HG03520 (cell line): Measurements from ENCODE around the gene CPAMD8.
"Not testable (repeated sequence)": the region's sequence is repeated elsewhere in the genome, so short reads cannot be mapped to it uniquely, and the experiment has no call there.

Source experiments
- ATAC-seq: cut with Tn5 transposase; IDR thresholded peaks from one replicate; pipeline ENCODE4 v1.9.1; 2021; ENCODE audit warnings: mild to moderate bottlenecking, moderate library complexity; ENCODE audit not compliant: unreplicated experiment

CPAMD8 gene

DNA sequence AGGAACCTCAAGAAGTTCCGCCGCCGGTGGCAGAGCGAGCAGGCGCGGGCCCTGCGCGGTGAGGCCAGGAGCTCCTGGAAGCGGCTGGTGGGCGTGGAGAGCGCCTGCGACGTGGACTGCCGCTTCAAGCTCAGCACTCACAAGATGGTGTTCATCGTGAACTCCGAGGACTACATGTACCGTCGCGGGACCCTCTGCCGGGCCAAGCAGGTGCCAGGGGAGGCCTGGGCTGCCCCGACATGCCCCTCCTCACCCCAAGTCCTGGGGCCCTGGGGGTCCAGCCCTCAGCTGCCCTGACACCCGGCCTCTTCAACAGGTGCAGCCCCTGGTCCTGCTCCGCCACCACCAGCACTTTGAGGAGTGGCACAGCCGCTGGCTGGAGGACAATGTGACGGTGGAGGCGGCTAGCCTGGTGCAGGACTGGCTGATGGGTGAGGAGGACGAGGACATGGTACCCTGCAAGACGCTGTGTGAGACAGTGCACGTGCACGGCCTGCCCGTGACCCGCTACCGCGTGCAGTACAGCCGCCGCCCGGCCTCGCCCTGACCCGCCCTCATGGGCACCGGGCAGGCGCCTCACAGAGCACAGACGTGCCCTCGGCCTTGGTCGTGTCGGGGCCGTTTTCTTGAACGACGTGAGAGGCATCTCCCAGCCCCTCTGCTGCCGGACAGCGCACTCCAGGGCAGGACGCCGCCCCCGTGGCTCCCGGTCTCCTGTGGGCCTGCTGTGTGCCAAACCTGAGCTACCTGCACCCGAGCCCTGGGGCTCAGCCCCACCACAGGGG lies 148.2 kb downstream of the CPAMD8 start:
- ATAC-seq, result no peak

DNA sequence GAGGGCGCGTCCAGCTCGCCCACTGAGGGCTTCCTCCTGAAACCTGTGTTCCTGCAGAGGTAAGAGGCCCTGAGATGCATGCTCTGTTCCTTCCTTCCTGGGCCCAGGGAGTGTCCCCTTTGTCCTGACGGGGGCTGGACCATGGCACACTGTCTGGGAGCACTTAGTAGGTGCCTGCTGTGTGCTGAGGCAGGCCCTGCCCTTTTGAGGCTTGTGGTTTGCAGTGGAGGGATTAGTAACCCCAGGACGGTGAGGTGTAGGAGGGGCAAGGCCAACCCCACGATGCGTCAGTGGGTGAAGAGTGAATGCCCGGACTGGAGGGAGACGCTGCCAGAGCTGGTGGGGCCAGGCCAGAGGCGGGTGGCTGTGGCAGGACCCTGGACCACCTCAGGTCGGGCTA lies 149.0 kb downstream of the CPAMD8 start:
- no peak for ATAC-seq

DNA sequence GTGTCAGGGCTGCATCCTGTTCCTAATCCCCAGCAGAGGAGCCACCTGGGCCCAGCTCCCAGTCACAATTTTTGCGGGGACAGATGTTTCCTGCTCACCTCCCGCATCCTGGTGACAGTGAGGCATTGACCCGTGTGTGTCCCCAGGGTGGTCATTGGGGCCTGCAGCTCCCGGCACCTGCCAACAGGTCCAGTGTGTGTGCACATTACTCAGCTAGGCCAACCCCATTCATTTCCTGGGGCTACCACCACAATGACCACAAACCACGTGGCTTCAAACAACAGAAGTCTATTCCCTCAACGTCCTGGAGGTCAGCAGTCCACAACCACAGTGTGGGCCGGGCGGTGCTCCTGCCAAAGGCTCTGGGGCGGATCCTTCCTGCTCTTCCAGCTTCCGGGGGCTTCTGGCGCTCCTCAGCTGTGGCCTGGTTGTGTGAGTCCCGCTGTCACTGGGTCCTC lies 149.7 kb downstream of the CPAMD8 start:
- ATAC-seq, result no peak

DNA sequence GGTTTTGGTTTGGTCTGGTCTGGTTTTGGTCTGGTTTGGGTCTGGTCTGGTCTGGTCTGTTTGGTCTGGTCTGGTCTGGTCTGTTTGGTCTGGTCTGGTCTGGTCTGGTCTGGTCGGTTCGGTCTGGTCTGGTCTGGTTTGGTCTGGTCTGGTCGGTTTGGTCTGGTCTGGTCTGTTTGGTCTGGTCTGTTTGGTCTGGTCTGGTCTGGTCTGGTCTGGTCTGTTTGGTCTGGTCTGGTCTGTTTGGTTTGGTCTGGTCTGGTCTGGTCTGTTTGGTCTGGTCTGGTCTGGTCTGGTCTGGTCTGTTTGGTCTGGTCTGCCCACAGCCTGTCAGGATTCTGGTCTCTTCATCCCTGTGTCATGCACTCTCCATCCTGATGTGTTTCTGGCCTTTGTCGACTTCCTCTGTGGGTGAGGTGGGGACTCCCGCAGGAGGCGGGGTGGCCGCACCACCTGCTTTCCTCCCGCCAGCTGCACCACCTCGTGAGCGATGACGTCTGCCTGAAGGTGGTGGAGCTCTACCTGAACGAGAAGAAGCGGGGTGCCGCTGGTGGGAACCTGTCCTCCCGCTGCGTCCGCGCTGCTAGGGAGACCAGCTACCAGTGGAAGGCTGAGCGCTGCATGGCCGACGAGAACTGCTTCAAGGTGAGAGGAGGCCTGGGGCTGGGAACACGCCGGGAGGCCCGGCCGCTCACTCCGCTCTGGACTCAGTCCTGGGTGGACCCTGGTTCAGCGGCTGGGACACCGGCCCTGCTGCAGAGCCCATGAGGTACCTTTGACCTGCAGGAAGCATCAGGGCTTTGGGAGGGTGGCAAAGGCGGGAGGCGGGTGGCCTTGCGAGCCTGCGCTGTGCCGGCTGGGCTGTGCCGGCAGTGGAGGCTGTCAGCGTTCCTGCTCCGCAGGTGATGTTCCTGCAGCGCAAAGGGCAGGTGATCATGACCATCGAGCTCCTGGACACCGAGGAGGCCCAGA lies 150.7 kb downstream of the CPAMD8 start:
- ATAC-seq, result no peak

DNA sequence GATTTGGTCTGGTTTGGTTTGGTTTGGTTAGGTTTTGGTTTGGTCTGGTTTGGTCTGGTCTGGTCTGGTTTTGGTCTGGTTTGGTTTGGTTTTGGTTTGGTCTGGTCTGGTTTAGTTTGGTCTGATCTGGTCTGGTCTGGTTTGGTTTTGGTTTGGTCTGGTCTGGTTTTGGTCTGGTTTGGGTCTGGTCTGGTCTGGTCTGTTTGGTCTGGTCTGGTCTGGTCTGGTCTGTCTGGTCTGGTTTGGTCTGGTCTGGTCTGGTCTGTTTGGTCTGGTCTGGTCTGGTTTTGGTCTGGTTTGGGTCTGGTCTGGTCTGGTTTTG lies 151.7 kb downstream of the CPAMD8 start:
- ATAC-seq, result not testable (repeated sequence)

- ATAC-seq, result no peak
Measured at GRCh38 chr19:16874250-16874977, 152.2 kb downstream of the CPAMD8 start.

DNA sequence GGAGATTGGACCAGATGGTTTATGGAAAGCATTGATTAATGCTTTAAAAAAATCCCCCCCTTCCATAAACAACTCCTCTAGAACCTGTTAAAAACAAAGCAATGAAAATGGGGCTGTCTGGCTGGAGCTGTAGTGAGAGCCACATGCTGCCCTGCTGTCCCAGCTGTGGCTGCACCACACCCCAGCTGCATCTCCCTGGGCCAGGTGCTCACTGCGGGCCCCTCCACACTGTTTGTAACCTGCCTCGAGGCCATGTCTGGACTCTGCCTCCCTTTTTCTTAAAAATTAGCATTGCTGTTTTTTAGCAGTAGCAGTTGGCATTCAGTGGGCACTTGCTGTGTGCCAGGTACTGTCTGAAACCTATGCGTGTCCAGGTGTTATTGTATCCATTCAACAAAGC lies 153.0 kb downstream of the CPAMD8 start:
- no peak for ATAC-seq

GRCh38 chr19:16872728-16873127 lies 153.9 kb downstream of the CPAMD8 start:
- ATAC-seq, result no peak

- ATAC-seq, result no peak
Measured at GRCh38 chr19:16871871-16872270, 154.7 kb downstream of the CPAMD8 start.

GRCh38 chr19:16869331-16869972 lies 157.2 kb downstream of the CPAMD8 start:
- no peak for ATAC-seq

- no peak for ATAC-seq
Measured at GRCh38 chr19:16868423-16869130, 158.0 kb downstream of the CPAMD8 start.

DNA sequence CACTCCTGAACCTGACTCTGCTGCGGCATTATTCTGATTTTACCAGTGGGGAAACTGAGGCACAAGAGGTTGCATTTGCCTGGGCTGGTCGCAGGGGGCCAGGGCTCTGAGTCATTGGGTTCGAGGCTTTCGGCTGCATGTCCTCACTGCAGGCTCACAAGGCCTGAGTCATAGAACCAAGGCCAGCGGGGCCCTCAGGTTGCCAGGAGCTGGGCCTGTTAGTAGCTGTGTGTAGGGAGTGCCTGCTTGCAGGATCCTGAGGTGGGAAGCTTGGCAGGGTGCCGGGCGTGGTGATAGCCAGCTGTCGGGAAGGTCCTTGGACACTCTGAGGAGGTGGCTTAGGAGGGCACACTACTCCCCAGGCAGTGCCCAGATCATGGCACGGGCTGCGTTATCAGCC lies 159.4 kb downstream of the CPAMD8 start:
- ATAC-seq, result no peak

GRCh38 chr19:16862826-16863415 lies 163.7 kb downstream of the CPAMD8 start:
- no peak for ATAC-seq

DNA sequence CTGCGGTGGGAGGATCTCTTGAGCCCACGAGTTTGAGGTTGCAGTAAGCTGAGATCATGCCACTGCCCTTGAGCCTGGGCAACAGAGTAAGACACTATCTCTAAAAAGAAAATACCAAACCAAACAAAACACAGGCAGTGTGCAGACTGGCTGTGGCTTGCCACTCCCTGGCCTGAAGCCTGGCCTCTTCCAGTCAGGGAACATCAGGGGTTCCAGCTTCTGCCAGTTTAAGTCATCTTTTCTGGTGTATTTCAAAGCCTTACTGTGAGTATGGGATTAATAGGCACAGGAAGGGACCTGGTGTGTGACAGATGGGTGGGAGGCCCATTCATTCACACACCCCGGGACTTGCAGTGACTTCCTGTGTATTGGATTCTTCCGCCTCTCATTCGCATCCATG lies 164.8 kb downstream of the CPAMD8 start:
- no peak for ATAC-seq

DNA sequence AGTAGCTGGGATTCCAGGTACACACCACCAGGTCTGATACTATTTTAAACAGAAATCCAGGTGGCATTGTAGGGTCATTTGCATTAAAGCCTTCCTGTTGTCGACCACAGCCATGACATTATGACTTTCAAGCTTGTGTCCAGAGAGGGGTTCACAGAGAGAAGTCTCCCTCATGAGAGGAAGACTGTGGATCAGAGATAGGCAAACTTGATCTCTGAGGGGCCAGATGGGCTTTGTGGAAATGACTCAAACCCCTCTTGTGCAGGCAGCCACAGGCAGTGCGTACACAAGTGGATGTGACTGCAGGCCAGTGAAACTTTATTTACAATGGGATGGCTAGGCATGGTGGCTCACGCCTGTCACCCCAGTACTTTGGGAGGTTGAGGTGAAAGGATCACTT lies 165.6 kb downstream of the CPAMD8 start:
- ATAC-seq, result no peak

GRCh38 chr19:16860118-16860517 lies 166.5 kb downstream of the CPAMD8 start:
- ATAC-seq, result no peak

DNA sequence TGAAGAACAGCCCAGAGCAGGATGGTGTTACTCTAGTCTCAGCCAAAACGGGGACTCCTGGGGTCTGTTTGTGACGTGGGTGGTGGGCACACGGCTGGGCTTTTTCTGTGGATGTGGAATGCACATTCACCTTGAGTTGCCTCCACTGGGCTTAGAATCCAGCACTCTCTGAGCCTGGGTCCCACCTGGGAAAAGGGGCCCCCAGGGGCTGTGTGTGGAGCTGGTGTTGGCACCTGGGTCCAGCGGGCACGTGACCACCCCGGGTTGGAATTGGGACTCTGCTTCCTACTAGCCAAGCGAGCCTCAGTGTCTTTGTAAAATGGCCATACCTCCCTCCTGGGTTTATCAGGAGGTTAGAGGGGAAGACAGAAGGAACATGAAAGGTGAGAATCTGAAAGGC lies 167.0 kb downstream of the CPAMD8 start:
- ATAC-seq, result no peak

DNA sequence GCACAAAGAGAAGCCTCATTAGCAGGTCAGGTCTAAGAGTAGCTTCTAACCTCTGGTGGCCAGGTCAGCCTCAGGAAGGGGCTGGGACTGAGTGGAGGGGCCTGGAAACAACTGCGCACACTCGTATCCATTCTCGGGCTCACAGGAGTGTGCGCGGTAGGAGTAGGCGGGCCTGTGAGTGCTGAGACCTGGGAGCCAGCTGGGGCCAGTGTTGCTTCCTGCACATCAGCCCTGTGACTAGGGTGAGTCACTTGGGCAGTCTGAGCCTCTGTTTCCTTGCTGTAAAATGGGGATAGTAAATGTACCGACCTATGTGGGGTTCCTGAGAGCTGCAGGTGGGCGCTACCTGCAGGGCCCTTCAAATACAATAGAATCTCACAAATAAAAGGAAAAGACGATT lies 170.5 kb downstream of the CPAMD8 start:
- no peak for ATAC-seq

GRCh38 chr19:16853066-16853465 lies 173.5 kb downstream of the CPAMD8 start:
- no peak for ATAC-seq
